Suppressor macrophage treated with lipopolysaccharide for 4 hours (primary cell): ENCODE data around the gene KLHL30.
"Not testable (repeated sequence)": the region's sequence is repeated elsewhere in the genome, so short reads cannot be mapped to it uniquely, and the experiment has no call there.

Experiments used
- DNase-seq: peaks from one replicate; pipeline ENCODE4 v3.0.0-alpha.2; 2020

The KLHL30 gene

DNA sequence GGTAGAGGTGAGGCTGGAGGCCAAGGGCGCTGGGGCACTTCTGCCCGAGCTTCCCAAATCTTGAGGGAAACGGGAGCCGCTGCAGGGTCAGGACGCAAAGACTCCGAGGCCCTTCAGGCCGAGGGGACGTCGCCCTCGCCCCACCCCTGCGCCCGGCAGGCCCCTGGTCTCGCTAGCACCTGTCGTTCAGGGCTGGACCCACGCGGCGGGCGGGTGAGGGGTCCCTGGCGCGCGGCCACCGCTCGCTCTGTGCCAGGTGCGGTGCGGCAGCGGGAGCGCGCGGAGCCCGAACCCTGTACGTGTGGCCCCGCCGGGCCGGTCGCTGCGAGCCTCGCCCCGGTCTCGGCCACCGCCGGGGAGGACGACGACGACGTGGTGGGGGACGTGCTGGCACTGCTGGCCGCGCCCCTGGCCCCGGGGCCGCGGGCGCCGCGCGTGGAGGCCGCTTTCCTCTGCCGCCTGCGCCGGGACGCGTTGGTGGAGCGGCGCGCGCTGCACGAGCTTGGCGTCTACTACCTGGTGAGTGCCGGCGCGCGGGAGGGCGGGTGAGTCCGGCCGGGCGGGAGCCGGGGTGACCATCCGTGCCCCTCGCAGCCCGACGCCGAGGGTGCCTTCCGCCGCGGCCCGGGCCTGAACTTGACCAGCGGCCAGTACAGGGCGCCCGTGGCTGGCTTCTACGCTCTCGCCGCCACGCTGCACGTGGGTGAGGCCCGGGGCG lies 25.2 kb downstream of the KLHL30 start:
- no peak for DNase-seq

GRCh38 chr2:238164906-238165287 lies 26.4 kb downstream of the KLHL30 start:
- no peak for DNase-seq

GRCh38 chr2:238165288-238165921 lies 26.9 kb downstream of the KLHL30 start:
- no peak for DNase-seq

DNA sequence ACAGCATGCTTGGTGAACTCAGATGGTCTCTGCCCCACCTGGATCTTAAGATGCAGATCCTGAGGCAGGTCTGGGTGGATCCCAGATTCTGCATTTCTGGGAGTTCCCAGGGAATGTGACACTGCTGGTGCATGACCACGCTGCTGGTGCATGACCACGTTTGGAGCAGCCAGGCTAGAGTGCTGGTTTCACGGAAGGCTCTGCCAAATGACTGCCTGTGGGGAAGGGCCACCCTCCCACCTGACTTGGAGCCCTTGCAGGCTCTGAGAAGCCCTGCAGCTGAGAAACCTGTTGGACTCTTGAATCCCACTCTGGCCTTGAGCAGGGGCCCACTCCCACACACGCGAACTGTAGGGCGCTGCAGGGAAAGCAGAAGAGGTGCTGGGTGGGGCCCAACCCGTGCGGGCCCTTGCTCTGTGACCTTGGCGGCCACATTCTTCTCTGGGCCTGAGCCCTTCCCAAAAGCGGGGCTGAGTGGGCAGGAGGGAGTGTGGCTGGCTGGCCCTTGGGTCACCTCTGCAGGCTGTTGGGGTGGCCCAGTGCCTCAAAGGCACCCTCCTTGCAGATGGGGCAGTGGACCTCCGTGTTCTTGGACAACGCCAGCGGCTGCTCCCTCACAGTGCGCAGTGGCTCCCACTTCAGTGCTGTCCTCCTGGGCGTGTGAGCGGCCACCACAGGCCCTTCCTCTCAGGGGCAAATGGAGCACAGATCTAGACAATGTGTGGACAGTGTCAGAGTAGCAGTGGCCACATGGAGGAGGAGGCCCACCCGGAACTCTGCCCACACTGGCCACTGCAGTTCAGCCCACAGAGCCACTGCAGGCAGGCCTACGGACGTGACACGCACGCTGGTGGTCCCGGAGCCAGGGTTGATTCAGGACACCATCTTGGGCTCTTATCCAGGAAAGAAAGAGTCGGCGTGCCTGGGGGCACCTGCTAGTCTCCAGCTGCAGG lies 28.2 kb downstream of the KLHL30 start:
- no peak for DNase-seq

GRCh38 chr2:238167344-238167715 lies 28.9 kb downstream of the KLHL30 start:
- DNase-seq: no peak

DNA sequence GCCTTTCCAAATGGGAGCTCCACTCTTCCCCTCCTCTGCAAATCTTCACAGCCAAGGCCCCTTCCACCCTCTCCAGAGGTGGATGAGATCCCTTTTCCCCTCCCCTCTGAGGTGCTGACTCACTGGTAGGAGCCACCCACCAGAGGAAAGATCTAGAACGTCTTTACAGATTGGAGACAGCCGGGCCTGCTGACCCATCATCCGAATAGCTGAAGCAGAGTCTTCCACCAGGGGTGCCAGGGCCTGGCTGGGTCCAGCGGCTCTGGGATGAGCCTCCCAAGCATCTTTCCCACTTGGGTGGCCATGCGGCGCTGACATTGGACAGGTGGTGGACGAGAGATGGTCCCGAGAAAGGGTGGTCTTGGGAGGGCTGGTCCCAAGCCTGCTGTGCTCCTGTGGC lies 29.3 kb downstream of the KLHL30 start:
- no peak for DNase-seq

GRCh38 chr2:238168196-238169047 lies 30.0 kb downstream of the KLHL30 start:
- DNase-seq: no peak

DNA sequence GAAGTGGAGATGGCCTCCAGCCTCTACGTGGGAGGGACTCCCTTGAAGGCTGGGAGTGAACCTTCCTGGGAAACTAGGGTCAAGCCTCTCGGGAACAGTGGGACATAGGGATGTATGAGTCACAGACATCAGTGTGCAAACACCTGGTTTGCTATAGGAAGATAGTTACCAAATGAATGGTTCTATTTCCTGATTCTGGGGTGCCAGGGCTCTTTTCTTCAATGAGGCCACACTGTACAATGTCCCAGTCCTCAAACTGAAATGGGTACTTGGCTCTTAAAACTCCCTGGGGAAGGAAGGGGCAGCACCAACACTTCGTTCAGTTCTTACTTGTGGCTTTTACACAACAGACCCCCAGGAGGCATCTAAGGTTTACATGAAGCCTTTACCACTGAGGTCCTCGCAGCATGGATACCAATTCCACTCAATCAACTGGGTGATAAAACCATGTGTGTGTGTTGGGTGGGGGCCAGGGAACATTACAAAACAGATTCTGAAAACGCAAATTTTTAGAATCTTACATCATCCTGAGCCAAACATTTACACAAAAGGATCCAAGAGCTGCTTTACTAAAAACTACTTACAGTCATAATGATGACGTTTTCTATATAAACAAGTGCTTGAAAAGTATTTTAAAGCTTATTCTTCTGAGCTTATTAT lies 30.7 kb downstream of the KLHL30 start:
- DNase-seq: no peak

DNA sequence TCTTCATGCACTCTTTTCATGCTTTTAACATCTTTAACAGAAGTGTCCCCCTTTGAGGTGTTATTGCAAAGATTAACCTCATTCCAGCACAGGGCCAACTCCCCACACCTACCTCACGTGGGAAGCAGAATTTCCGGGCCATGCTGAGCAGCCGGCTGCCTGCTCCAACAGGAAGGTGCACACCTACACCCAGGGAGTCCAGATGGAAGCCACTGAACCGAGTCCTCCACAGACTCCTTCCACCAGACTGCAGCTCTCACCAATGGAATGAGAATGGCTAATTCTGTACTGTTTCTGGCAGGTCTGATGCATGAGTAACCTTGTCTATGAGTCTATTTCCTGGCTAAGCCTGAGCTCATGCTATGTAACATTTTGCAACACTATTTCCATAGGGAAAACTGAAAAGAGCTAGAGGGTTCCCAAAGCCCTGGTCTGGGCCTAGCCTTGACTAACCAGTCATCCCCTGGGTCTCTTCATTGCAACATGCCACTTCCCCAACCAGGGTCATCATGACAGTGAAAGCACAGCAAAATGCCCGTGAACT lies 31.3 kb downstream of the KLHL30 start:
- DNase-seq: peak; percentile 77

GRCh38 chr2:238170386-238171071 lies 32.1 kb downstream of the KLHL30 start:
- DNase-seq: no peak

GRCh38 chr2:238171072-238171431 lies 32.6 kb downstream of the KLHL30 start:
- not testable (repeated sequence) for DNase-seq

GRCh38 chr2:238171575-238172187 lies 33.2 kb downstream of the KLHL30 start:
- DNase-seq: no peak

- no peak for DNase-seq
Observed at GRCh38 chr2:238172439-238172838, 34.0 kb downstream of the KLHL30 start.

DNA sequence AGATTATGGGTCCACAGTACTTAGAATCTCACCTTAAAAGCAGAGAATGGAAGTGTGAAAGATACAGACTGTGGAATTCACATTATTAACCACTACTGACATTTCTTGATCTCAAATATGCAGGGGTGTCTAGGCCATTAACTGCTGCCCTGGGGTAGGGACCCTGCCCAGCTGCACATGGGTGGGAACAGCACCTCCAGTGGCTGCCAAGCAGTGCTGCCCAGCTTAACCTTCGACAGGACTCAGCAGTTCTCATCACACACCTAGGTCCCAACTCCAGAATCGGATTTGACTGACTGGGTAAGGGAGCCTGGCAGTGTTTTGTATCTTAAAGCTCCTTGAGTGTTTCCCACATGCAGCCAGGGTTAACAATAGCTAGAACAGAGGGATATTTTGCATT lies 35.2 kb downstream of the KLHL30 start:
- no peak for DNase-seq

- DNase-seq: no peak
Observed at GRCh38 chr2:238174291-238174690, 35.8 kb downstream of the KLHL30 start.

- DNase-seq: no peak
Observed at GRCh38 chr2:238174701-238175100, 36.2 kb downstream of the KLHL30 start.

DNA sequence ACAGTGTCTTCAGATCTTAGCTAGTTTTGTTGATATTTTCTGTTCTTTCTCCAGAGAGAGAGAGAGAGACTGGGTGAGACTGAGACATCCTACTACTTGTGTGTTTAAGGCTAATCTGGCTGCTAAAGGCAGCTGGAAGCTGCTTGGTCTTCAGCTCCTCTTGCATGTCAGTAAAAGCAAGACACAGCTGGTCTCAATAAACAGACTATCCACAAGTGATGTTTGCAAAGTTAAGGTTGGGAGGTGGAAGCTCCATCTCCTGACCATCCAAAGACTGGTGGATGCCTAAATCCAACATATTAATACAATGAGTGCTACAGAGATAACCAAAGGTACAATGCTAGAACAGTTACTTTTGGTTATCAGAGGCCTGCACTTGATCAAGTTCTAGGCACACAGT lies 38.1 kb downstream of the KLHL30 start:
- DNase-seq: no peak

DNA sequence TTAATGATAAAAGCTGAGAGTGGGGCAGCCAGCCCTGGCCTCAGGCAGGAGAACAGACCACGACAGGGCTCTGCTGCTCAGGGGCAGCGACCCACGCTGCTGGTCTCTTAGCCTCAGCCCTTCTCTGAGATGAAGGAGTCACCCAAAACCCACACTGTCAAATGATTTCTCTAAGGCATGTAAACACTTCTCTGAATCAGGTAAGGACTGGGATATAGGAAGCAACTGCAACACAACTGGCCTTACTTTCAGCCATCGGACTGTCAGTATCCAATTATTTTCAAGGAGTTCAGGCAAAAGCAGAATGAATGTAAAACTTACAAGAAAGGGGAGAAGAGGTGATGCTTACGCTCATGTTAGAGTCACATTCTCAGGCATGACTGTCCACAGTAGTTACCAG lies 42.1 kb downstream of the KLHL30 start:
- no peak for DNase-seq

DNA sequence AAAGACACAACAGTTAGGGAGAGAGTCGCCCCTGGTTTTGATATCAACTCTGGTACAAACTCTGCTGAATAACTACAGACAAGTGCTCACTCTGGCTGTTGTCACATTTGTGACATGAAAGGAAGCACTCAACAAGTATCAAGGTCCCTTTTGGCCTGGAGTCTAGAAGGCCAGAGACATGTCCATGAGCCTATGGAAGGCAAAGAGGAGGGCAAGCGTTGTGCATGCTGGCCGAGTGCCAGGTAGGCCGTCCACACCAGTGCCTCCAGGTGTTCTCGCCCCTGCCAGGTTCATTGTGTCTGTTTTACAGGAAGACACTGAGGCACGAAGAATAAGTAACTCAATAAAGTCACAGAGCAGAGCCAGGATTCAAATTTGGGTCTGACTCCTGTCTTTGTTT lies 43.9 kb downstream of the KLHL30 start:
- DNase-seq: no peak

GRCh38 chr2:238183821-238184220 lies 45.4 kb downstream of the KLHL30 start:
- DNase-seq: no peak
